ENCODE results near the gene CD4.

Gene CD4

GRCh38 chr12:6768990-6769389 is 20.3 kb upstream of the CD4 start:
- H3K4me1 Mint-ChIP-seq (ENCODE audit: low read depth): peaks cover 90% of the 10 kb centered on the region
- H3K27me3 Mint-ChIP-seq: peaks cover 66% of the 10 kb centered on the region
- intact Hi-C loops (cut with micrococcal nuclease): no loop called here
- H3K27ac Mint-ChIP-seq: peak overlapping the region; percentile 88
- H3K4me3 Mint-ChIP-seq: no peak overlapping the region
- no peaks in the 10 kb centered on the region for H3K9me3 Mint-ChIP-seq
- peaks cover 35% of the 10 kb centered on the region for H3K36me3 Mint-ChIP-seq (ENCODE audit: low read depth)

GRCh38 chr12:6769666-6770065 is 19.7 kb upstream of the CD4 start:
- H3K4me3 Mint-ChIP-seq: peak overlapping the region; percentile 37
- H3K27me3 Mint-ChIP-seq: peaks cover 66% of the 10 kb centered on the region
- peaks cover 35% of the 10 kb centered on the region for H3K36me3 Mint-ChIP-seq (ENCODE audit: low read depth)
- peak overlapping the region; percentile 88 for H3K27ac Mint-ChIP-seq
- H3K9me3 Mint-ChIP-seq: no peaks in the 10 kb centered on the region
- H3K4me1 Mint-ChIP-seq (ENCODE audit: low read depth): peaks cover 90% of the 10 kb centered on the region
- intact Hi-C loops (cut with micrococcal nuclease): no loop called here

- intact Hi-C loops (cut with micrococcal nuclease): no loop called here
- Mint-ChIP-seq H3K4me3 (peak overlapping the region; percentile 37), H3K27ac (peak overlapping the region; percentile 88), H3K4me1 (ENCODE audit: low read depth) (peaks cover 90% of the 10 kb centered on the region), H3K27me3 (peaks cover 69% of the 10 kb centered on the region), H3K36me3 (ENCODE audit: low read depth) (peaks cover 35% of the 10 kb centered on the region), H3K9me3 (no peaks in the 10 kb centered on the region)
Measured at GRCh38 chr12:6770094-6770493, 19.2 kb upstream of the CD4 start.

GRCh38 chr12:6770600-6770999 is 18.7 kb upstream of the CD4 start:
- Mint-ChIP-seq H3K27ac (peak overlapping the region; percentile 88), H3K27me3 (peaks cover 70% of the 10 kb centered on the region), H3K4me1 (ENCODE audit: low read depth) (peaks cover 84% of the 10 kb centered on the region), H3K4me3 (peak overlapping the region; percentile 60), H3K9me3 (no peaks in the 10 kb centered on the region), H3K36me3 (ENCODE audit: low read depth) (peaks cover 35% of the 10 kb centered on the region)
- intact Hi-C loops (cut with micrococcal nuclease): no loop called here

- Mint-ChIP-seq H3K27me3 (peaks cover 74% of the 10 kb centered on the region), H3K4me3 (peak overlapping the region; percentile 60), H3K4me1 (ENCODE audit: low read depth) (peaks cover 80% of the 10 kb centered on the region), H3K9me3 (no peaks in the 10 kb centered on the region), H3K27ac (peak overlapping the region; percentile 88), H3K36me3 (ENCODE audit: low read depth) (peaks cover 35% of the 10 kb centered on the region)
- intact Hi-C loops (cut with micrococcal nuclease): no loop called here
Measured at GRCh38 chr12:6771091-6771495, 18.2 kb upstream of the CD4 start.

- Mint-ChIP-seq H3K27me3 (peaks cover 81% of the 10 kb centered on the region), H3K27ac (peak overlapping the region; percentile 88), H3K4me1 (ENCODE audit: low read depth) (peaks cover 80% of the 10 kb centered on the region), H3K9me3 (no peaks in the 10 kb centered on the region), H3K4me3 (peak overlapping the region; percentile 33), H3K36me3 (ENCODE audit: low read depth) (peaks cover 34% of the 10 kb centered on the region)
- intact Hi-C loops (cut with micrococcal nuclease): no loop called here
Measured at GRCh38 chr12:6771509-6772330, 17.6 kb upstream of the CD4 start.

- H3K4me3 Mint-ChIP-seq: peak within 1 kb of the TSS; percentile 52
- H3K9me3 Mint-ChIP-seq: no peaks in the 10 kb centered on the region
- H3K36me3 Mint-ChIP-seq (ENCODE audit: low read depth): peaks cover 28% of the 10 kb centered on the region
- peak within 1 kb of the TSS; percentile 88 for H3K27ac Mint-ChIP-seq
- H3K27me3 Mint-ChIP-seq: peaks cover 83% of the 10 kb centered on the region
- intact Hi-C loops (cut with micrococcal nuclease): no loop called here
- peaks cover 77% of the 10 kb centered on the region for H3K4me1 Mint-ChIP-seq (ENCODE audit: low read depth)
Measured at GRCh38 chr12:6772331-6772695, 17.0 kb upstream of the CD4 start, which contains the start of gene LAG3. LAG3 (plus strand) TSS chr12:6772520; CDS start chr12:6772853, 333 bp downstream.

- intact Hi-C loops (cut with micrococcal nuclease): no loop called here
- H3K27me3 Mint-ChIP-seq: peaks cover 83% of the 10 kb centered on the region
- peaks cover 22% of the 10 kb centered on the region for H3K36me3 Mint-ChIP-seq (ENCODE audit: low read depth)
- H3K4me1 Mint-ChIP-seq (ENCODE audit: low read depth): peaks cover 72% of the 10 kb centered on the region
- H3K27ac Mint-ChIP-seq: peak overlapping the region; percentile 88
- H3K9me3 Mint-ChIP-seq: no peaks in the 10 kb centered on the region
- peak overlapping the region; percentile 52 for H3K4me3 Mint-ChIP-seq
Measured at GRCh38 chr12:6772726-6773589, 16.4 kb upstream of the CD4 start.

- Mint-ChIP-seq H3K9me3 (no peaks in the 10 kb centered on the region), H3K36me3 (ENCODE audit: low read depth) (peaks cover 22% of the 10 kb centered on the region), H3K27me3 (peaks cover 83% of the 10 kb centered on the region), H3K4me1 (ENCODE audit: low read depth) (peaks cover 72% of the 10 kb centered on the region), H3K27ac (no peak overlapping the region), H3K4me3 (peak overlapping the region; percentile 30)
- intact Hi-C loops (cut with micrococcal nuclease): no loop called here
Measured at GRCh38 chr12:6773590-6774351, 15.6 kb upstream of the CD4 start.

- intact Hi-C loops (cut with micrococcal nuclease): loop anchor here (5.0 kb wide), 1 partner anchor 157 kb away; no protein-coding TSS in a partner anchor
- Mint-ChIP-seq H3K4me3 (no peak overlapping the region), H3K27ac (no peak overlapping the region), H3K9me3 (no peaks in the 10 kb centered on the region), H3K27me3 (peaks cover 78% of the 10 kb centered on the region), H3K4me1 (ENCODE audit: low read depth) (peaks cover 72% of the 10 kb centered on the region), H3K36me3 (ENCODE audit: low read depth) (peaks cover 16% of the 10 kb centered on the region)
Measured at GRCh38 chr12:6774499-6775062, 14.7 kb upstream of the CD4 start.

- H3K9me3 Mint-ChIP-seq: no peaks in the 10 kb centered on the region
- intact Hi-C loops (cut with micrococcal nuclease): loop anchor here (5.0 kb wide), 1 partner anchor 158 kb away; no protein-coding TSS in a partner anchor
- peaks cover 70% of the 10 kb centered on the region for H3K27me3 Mint-ChIP-seq
- H3K27ac Mint-ChIP-seq: no peak overlapping the region
- H3K4me3 Mint-ChIP-seq: no peak overlapping the region
- peaks cover 7% of the 10 kb centered on the region for H3K36me3 Mint-ChIP-seq (ENCODE audit: low read depth)
- H3K4me1 Mint-ChIP-seq (ENCODE audit: low read depth): peaks cover 68% of the 10 kb centered on the region
Measured at GRCh38 chr12:6775185-6776174, 13.8 kb upstream of the CD4 start.

- Mint-ChIP-seq H3K4me1 (ENCODE audit: low read depth) (peaks cover 54% of the 10 kb centered on the region), H3K4me3 (no peak overlapping the region)
- intact Hi-C loops (cut with micrococcal nuclease): loop anchor here (5.0 kb wide), 1 partner anchor 160 kb away; no protein-coding TSS in a partner anchor
Measured at GRCh38 chr12:6777386-6777785, 11.9 kb upstream of the CD4 start.

More at GRCh38 chr12:6777386-6777785, 11.9 kb upstream of the CD4 start:
- Mint-ChIP-seq H3K27ac (no peak overlapping the region), H3K27me3 (peaks cover 64% of the 10 kb centered on the region), H3K36me3 (ENCODE audit: low read depth) (no peaks in the 10 kb centered on the region), H3K9me3 (no peaks in the 10 kb centered on the region)
